Measurements from ENCODE around the gene GLB1L.
A peak's percentile ranks its signal among the peaks of the same experiment; 100 is the strongest.

DNA sequence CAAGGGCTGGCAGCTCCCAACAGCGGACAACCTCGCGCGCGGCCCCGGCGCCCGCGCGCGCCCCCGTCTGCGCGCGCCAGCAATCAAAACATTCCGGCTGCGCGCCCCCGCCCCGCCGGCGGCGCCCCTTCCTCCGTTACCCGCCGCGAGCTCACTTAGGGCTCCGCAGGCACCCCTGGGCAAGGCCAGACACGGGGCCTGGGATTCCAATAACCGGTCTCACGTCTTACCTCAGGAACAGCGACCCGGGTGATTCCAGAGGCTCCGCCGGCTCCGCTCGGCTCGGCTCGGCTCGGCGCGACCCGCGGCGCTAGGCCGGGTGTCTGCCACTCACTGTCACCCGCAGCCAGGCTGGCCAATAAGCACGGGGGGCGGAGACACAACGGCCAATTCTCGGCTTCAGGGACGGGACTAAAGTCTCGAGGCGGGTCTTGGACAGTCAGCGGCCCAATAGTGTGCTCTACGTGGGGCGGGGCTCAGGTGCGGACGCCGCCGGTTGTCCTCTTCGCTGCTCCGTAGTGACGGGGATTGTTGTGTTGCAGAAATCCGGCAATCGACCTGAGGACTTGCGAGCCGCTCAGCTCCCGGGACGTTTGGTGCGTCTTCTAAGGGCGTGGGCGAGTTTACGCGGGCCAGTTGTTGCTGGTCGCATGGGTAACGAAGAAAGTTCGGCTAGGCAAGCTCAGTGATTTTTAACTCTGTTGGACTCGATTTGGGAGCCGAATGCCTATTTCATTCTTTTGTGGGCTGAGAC is 15.8 kb downstream of the GLB1L start, which contains the start of the genes ANKZF1 and ATG9A:
- TF ChIP-seq, protein P1, sequence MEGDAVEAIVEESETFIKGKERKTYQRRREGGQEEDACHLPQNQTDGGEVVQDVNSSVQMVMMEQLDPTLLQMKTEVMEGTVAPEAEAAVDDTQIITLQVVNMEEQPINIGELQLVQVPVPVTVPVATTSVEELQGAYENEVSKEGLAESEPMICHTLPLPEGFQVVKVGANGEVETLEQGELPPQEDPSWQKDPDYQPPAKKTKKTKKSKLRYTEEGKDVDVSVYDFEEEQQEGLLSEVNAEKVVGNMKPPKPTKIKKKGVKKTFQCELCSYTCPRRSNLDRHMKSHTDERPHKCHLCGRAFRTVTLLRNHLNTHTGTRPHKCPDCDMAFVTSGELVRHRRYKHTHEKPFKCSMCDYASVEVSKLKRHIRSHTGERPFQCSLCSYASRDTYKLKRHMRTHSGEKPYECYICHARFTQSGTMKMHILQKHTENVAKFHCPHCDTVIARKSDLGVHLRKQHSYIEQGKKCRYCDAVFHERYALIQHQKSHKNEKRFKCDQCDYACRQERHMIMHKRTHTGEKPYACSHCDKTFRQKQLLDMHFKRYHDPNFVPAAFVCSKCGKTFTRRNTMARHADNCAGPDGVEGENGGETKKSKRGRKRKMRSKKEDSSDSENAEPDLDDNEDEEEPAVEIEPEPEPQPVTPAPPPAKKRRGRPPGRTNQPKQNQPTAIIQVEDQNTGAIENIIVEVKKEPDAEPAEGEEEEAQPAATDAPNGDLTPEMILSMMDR (IDR thresholded peaks at IDR 0.05) = peak in 1 of 5 experiments; percentile 49
- TF ChIP-seq EP300 (IDR thresholded peaks at IDR 0.05) = peak; percentile 59 to 97
- peak; percentile 33 to 85 for TF ChIP-seq POLR2A (IDR thresholded peaks at IDR 0.05)

Data from tibial nerve (tissue), 4 donors.